Amygdala (tissue), 56 donors: ENCODE measurements around the gene BRSK1.

ENCODE experiments used
- DNase-seq, 56 donors: peaks; one replicate each; lab custom pipeline; 2025; lab: John Stamatoyannopoulos, UW

The BRSK1 gene

DNA sequence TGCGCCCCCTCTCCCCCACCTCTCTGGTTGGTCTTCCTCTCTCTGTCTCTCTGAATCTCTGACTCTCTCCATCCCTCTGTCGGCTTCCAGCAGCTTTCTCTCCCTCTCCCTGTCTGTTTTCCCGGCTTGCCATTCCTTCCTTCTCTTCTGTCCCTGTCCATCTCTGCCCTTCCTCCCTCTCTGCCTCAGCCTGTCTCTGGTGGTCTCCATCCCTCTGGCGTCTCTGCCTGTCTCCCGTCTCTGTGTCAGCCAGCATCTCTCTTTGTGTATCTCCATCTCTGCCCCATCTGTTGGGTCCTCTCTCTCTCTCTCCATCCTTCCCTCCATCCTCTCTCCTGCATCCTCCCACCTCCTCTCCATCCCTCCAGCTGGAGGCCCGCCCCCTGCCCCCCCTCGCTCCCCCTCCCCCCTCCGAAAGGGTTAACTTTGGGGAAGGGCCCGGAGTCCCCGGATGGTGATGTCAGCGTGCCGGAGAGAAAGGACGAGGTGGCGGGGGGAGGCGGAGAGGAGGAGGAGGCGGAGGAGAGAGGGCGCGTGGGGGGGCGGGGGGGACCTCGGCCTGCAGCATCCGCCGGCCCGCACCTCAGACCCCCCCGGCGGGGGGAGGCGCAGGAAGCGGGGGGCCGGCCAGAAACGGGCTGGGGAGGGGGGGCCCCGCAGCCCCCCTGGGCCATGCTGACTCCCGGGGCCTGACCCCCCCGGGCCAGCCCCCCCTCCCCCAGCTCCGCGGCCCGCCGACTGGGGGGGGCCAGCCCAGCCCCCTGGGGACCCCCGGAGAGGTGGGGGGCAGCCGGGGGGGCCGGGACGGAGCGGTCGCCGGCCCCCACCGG lies at the start of gene BRSK1:
Gene BRSK1 (plus strand): TSS at position 450 of the 830 bp plus-strand sequence. CDS start 446 bp downstream, outside the sequence.
- peak in 54 of 56 donors; percentile 27 to 91 (median 77) for DNase-seq

DNA sequence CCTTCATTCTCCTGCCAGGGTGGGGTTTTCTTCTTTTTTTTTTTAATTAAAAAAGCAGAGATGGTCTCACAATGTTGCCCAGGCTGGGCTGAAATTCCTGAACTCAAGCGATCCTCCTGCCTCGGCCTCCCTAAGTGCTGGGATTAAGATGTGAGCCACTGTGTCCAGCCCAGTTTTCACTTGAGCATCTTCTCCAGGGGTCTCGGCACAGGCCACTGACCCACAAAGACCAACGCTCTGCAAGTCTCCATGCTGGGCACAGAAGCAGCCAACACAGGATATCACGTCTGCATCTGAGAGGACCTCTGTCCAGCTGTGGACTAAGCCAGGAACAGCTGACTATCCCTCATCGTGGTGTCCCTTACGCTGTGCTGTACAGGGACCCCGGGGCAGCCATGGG lies 45.8 kb upstream of the BRSK1 start:
- DNase-seq, result no peak

DNA sequence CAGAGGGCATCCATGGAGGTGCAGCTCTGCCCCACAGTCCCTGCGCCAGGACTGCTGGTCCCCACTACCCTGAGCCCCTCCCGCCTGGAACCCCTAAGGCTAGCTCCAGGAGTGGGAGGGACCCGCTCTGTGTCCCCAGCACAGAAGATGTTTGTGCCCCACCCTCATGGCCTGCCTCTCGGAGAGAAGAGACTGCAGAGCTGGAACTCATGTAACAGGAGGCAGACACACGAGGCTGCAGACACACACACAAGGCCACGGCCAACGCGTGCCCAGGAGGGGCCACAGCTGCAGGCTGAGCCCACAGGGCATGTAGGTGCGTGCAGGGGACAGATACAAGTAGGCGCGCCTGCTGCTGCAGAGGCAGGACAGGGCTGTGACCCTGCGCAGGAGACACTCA lies 44.8 kb upstream of the BRSK1 start:
- no peak for DNase-seq

DNA sequence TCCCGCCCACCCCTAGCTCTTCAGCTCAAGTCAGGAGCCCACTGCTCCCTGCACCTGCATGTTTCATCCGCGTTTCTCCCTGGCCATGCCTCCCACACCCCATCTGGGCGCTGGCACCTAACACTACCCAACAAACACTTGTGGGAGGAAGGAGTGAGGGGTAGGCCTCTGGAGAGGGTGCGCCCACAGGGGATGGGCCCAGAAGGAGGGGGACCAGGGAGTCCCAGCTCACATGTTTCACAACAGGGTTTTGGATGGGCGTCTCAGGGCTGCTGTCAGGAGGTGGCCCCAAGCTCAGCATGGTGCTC lies 43.1 kb upstream of the BRSK1 start:
- peak in 6 of 56 donors; percentile 22 to 40 (median 29) for DNase-seq

DNA sequence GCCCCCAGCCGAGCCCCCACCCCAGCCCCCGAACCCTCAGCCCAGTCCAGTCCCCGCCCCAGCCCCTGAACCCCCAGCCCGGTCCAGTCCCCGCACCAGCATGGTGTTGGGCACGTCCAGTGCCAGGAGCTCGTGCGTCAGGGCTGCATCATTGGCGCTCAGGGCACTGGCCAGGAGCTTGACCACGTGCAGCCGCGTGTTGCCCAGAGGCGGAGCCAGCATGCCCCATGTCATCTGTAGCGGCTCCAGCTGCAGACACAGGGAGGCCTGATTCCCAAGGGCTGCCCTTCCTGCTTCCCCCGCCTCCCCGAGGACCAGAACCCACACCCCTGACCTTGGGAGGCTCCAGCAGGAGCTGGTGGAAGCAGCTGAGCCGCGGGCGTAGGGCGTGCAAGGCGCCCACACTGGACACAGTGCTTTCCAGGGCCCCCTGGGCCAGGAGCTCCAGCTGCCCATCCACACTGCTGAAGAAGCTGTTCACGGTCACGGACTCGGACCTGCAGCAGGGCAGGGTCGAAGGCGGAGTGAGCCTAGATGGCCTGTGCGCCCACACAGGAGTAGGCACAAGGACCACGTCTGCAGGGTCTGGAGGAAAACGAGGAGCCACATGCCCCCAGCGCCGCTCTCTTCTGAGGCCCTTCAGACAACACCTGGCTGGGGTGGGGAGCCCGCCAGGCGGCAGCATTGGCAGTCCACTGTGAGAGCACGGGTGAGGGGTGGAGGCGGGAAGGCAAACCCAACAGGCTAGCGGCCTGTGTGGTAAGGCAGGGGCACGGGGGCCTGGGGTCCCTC lies 42.5 kb upstream of the BRSK1 start:
- DNase-seq, result no peak

DNA sequence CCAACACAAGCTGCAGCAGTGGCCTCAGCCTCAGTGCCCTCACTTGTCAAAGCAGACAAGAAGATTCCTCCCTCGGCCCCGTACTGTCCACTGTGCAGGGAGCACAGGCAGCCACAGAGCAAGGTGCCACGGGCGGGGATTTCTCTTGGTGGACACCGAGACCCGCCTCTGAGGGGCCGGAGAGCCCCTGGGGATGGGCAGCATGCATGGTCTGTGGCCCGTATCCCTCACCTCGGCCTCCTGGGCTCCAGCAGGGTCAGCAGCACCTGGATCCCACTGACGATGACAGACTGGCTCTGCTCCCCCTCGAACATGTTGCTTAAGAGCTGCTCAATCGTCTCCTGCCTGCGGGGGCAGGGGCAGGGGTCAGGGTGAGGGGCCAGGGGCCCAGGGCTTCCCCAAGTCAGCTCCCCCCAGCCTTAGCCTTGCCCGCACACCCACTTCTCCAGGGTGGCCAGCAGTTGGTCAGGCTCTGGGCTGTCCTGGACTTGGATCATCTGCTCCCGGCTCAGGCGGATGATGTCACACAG lies 41.8 kb upstream of the BRSK1 start:
- no peak for DNase-seq

DNA sequence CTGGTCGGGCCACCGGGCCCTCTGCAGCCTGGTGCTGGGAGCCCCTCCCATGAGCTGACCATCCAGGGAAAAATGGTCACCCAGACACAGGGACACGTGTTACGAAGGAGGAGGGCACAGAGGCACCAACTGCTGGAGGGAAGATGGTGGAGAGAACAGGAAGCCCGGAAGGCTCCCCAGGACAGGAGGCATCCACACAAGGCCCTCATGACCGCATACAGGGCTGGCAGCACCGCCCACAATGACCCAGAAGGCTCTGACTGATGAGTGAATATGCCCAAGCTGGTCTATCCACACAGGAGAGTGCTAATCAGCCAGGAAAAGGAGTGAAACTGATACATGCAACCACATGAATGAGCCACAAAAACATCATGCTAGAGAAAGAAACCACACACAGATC lies 41.3 kb upstream of the BRSK1 start:
- no peak for DNase-seq

DNA sequence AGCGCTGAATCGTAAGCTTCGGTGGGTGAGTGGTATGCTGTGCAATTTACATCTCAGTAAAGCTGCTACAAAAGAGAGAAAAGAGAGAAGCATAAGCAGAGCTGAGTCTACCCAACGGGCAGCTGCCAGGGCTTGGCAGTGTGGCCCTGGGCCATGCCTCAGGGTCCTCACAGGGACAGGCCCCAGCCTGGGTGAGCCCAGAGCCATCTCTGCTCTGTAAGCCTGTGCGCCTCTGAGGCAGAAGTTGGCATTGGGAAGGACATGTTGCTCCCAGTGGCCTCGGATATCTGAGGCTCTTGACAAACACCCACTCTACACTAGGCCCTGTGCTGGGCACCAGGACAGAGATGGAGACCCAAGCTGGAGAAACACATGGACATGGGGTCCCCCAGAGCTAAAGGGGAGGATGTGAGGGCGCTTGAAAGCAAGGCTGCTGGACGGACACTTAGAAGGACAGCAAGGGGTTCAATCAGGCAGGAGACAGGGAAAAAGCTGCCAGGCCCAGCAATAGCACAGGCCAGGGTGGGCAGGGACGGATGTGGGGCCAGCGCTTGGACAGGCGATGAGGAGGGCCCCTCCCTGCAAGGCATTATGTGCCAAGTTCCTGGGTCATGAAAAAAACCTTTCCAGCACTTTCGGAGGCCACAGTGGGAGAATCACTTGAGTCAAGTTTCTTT lies 39.7 kb upstream of the BRSK1 start:
- DNase-seq, result no peak

DNA sequence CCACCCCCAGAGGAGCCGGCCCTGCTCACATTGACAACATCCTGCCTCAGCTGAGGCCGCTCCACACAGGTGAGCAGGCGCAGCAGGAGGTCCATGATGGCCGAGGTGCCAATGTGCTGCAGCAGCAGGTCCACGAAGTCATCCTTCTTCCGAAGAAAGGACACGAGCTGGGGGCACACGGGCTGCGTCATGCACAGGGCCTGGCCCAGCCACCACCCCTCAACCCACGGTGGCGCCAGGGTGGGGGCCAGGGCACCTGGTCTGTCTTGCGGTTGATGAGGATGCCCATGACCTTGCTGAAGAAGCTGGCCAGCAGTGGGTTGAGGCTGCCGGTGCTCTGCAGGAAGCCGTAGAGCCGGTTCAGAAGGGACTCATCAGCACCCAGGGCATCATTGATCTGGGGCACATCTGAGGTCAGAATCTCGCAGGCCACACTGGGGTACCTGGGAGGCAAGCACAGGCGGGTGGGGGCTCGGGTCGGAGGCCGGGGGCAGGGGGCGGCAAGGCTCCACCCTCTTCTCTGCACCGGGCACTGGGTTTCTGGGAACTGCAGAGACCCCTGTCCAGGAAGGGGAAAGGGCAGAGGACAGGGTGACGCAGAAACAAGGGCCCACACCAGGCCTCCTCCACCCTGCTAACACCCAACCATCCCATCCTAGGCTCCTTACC lies 38.4 kb upstream of the BRSK1 start:
- DNase-seq, result no peak

DNA sequence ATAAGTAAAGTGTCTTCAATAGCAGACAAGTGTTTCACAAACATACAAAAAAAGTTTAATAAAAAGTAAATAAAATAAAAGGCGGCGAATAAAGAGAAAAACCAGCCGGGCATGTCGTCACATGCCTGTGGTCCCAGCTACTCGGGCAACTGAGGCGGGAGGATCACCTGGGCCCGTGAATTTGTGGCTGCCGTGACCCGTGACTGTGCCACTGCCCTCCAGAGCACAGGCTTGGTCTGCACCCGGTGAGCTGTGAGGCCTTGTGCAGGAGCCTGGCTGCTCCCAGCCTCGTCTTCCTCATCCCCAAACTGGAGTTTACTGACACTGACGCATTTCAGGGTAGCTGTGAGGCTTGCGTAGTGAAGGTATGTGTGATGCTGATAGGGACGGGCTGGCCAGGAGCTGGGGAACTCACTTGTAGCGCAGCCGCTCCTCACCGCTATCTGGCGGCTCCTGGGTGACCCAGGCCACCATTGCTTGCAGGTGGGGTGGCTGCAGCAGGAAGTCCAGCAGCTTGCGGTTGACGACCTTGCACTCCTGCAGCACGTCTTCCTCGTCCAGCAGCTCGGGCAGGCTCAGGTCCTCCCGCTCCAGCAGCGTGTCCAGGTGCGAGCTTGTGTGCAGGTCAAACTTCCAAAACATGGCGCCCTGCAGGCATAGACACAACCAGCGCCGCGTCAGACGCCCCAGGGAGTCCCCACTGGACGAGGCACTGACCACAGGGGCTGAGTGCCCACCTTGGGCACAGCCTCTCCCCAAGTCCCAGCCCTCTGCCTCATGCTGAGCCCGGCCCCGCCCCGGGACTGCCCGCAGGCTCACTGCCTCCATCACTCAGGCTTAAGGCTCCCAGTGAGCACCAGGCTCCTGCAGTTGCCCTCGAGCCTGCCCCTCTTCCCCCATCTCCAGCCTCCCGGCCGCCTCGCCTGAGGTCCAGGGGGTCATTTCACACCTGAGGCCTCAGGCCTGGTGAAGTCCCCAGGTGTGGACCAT lies 37.0 kb upstream of the BRSK1 start:
- DNase-seq, result no peak

DNA sequence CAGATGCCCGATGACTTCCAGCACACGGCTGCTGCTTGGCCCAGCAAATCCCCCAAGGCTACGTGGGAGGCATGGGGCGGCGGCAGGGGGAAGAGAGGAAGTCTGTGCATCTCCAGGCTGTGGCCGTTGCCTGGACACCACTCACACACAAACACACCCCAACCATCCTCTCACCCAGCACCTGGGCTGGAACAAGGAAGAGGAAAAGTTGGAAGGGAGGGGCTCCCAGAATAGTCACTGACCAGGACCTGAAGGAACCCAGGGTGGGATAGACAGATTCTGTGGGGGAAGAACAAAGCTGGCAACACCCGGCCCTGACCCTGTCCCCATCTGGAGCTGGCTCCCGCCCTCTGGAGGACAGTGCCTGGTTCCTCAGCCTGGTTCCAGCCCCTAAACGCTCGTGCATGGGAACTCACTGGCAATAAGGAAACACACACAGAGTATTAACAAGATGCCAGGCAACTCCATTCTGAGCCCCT lies 36.1 kb upstream of the BRSK1 start:
- DNase-seq, result no peak

DNA sequence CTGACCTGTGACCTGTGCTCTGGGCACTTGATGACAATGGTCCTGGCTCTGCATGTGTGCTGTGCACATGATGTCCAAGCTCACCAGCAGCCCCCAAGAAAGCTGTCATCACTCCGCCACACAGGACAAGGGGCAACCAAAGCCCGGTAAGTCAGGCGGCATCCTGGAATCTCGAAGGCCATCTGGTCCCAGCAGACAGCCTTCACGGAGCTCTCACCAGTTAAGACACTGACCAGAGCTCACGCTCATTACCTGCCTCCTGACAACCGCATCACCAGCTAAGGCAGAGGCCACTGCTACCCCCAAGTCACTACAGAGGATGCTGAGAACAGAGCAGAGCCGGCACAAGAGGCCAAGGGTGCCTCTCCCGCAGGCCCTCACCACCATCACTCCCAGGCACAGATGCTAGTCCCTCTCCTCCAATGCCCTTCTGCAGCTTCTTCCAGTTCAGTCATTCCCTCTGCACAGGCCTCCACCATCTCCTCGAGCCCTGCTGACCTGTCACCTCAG lies 35.6 kb upstream of the BRSK1 start:
- DNase-seq, result no peak

DNA sequence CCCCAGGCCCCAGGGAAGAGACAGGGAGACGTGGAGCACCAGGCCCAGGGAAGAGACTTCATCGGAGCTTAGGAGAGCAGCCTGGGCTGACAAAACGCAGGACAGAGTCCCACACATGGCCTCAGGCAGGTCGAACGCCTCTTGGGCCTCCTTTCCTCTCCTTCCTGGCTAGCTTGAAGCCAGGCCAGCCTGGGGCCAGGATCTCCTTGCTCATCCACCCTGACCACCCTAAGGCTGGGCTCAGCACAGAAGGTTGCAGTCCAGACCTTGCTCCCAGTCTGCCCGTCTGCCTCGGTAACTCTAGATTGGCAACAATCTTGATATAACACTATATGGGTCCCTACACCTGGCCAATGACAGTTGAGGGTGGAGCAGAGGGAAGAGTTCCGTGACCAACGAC lies 35.1 kb upstream of the BRSK1 start:
- DNase-seq, result no peak

DNA sequence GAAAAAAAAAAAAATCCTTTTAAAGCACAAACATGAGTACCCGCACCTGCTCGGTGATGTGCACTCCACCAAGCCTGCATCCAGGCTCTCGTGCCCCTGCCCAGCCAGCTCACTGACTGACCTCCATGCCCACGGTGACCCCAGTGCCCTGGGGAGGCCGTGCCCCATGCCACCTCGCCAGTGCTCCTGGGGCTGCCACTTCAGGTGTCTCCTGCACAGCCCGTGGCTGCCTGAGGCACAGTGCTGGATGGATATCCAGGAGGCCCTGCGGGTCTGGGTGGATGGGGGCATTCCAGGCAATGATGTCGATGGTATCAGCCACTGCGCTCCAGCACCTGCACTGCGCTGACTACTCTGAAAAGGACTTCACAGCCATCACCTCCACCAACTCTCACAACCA lies 34.0 kb upstream of the BRSK1 start:
- DNase-seq, result no peak

DNA sequence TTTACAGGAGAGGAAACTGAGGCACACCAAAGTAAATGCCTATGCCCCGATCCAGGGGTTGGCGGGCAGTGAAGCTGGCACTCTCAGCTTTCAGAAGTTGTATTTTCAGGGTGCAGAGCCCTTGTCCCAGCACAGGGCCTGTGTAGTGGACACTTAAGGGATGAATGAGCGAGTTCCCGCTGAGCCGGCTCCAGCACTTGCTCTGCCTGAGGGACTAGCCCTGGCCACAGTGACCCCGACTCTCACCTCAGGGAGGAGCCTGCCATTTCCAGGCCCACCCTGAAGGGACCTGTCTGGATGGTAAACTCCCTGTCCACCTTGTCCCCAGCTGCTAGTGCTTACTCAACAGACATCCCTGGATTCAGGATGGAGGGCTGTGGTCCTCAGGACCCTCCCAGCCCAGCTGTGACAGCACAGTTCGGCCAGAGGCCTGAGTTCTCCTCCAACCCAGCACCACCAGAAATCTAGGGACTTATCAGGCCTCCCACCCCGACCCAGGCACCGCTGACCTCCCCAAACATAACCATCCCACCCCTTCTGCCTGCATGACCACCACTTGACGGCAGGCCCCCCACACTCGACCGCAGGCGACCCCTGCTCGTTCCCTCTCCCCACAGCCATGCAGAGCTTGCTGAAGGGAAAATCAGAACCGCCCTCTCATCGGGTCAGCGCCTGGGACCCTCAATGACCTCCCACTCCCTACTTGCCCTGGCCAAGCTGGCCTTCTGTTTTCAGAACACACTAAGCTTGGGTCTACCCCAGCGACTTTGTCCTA lies 33.3 kb upstream of the BRSK1 start:
- no peak for DNase-seq

DNA sequence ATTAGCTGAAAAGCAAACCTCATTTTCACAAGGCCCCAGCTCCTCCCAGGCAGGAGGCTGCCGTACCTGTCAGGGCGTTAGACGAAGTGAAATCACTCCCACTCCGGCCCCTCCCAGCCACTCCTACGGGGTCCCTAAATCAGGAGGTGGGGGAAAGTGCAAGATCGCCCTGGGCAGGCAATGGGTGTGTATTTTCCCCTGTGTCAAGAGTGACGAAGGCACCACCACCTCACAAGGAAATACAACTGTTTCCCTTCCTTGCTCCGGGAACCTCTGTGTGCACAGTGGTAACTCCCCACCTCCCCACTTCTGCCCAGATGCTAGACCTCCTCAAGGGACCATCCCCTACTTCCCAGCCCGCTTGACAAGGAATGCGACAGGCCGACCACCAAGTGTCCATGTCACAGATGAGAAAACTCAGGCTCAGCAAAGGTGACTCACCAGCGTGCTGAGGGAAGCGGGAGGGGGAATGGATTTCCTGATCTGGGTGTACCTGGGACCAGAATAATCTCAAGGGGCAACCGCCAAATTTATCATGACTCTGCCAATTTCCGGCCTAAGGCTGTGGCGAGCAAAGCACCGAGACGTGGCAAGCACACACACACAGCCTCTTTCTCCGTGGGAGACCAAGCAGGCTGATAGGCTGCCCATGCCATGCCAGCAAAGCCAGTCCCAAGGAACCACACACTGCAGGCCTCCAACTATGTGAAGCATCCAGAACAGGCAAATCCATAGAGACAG lies 32.3 kb upstream of the BRSK1 start:
- DNase-seq, result no peak
